ENCODE measurements around the gene SEZ6L2.
"Not testable (repeated sequence)": the region's sequence is repeated elsewhere in the genome, so short reads cannot be mapped to it uniquely, and the experiment has no call there.

The SEZ6L2 gene

DNA sequence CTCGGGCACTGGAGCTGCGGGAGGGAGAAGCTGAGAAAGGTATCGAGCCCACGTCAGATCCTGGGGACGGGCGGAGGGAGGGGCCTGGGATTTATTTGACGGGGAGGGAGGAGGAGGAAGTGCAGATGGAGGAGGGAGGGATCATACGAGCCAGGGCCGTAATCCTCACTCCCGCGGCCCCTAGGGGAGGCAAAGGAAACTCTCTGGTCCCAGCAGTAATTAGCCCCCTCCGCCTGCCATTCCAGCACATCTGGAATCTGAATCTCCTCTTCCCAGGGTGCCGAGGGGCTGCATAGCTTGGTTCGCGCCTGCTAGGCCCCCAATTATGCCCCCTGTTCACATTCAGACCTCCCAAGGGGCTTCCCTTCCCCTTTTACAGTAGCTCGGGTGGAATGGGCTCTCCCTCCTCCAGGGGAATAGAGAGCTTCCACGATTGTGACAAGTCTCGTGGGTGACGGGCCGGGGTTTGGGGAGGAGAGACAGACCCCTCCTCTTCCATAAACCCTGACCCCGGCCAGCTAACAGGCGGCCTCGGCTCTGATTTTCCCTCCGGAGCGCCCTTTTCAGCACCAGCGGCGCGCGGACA, at the start of gene SEZ6L2:
TSS of gene SEZ6L2 (minus strand) at position 35 of the 586 bp plus-strand sequence. CDS start 531 bp downstream, outside the sequence.
- DNase-seq = peak; percentile 97

DNA sequence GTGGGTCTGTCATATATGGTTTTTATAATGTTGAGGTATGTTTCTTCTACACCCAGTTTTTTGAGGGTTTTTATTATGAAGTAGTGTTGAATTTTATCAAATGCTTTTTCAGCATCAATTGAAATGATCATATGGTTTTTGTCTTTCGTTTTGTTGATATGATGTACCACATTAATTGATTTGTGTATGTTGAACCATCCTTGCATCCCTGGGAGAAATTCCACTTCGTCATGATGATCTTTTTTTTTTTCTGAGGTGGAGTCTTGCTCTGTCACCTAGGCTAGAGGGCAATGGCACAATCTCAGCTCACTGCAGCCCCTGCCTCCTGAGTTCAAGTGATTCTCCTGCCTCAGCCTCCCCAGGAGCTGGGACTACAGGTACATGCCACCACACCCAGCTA, 48.5 kb upstream of the SEZ6L2 start:
- DNase-seq = no peak

DNA sequence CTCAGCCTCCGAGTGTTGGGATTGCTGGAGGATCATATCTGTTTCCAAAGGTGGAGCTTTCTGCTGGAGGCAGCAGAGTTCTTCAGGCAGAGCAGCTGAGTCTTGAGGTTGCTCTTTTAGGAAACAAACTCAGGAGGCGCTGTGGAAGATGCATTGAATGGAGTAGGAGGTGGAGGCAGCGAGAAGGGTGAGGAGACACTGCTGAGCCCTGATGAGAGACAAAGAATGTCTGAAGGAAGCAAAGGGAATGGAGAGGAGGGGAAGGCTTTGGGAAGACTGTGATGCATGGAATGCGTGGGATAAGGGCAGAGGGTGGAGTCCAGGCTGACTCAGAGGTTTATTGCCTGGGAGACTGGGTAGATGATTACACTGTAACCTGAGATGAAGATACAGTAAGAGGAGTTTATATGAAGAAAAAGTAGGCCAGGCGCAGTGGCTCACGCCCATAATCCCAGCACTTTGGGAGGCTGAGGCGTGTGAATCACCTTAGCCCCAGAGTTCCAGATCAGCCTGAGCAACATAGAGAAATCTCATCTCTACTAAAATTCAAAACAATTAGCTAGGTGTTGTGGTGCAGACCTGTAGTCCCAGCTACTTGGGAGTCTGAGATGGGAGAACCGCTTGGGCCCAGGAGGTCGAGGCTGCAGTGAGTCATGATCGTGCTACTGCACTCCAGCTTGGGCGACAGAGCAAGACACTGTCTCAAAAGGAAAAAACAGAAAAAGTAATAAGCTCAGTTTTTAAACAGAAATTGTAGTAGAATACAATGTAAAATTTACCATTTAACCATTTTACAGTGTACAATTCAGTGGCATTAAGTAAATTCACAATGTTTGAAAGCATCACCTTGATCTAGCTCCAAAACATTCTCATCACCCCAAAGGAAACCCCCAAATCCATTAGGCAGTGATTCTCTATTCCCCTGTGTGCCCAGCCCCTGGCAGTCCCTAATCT, 44.8 kb upstream of the SEZ6L2 start:
- DNase-seq = peak; percentile 71

DNA sequence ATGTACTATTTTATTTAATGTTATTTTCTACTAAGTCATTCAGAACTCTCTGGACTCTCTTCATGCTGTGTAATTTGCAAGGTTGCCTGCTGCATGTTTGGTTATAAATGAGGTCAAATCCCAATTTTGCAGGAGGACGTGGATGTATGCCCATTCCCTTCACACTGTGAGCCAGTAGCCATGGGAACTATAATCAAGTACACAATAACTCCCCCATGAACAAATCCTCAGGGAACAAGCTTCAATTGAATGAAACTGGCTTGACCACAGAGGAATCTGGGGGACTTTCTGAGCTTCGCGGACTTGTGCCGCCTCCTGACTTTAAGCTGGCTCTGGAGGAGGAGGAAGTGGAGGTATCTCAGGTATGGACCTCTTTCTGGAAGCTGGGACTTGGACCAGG, 41.3 kb upstream of the SEZ6L2 start:
- no peak for DNase-seq

DNA sequence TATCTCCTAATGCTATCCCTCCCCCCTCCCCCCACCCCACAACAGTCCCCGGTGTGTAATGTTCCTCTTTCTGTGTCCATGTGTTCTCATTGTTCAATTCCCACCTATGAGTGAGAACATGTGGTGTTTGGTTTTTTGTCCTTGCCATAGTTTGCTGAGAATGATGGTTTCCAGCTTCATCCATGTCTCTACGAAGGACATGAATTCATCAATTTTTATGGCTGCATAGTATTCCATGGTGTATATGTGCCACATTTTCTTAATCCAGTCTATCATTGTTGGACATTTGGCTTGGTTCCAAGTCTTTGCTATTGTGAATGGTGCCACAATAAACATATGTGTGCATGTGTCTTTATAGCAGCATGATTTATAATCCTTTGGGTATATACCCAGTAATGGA, 32.4 kb upstream of the SEZ6L2 start:
- DNase-seq = not testable (repeated sequence)

DNA sequence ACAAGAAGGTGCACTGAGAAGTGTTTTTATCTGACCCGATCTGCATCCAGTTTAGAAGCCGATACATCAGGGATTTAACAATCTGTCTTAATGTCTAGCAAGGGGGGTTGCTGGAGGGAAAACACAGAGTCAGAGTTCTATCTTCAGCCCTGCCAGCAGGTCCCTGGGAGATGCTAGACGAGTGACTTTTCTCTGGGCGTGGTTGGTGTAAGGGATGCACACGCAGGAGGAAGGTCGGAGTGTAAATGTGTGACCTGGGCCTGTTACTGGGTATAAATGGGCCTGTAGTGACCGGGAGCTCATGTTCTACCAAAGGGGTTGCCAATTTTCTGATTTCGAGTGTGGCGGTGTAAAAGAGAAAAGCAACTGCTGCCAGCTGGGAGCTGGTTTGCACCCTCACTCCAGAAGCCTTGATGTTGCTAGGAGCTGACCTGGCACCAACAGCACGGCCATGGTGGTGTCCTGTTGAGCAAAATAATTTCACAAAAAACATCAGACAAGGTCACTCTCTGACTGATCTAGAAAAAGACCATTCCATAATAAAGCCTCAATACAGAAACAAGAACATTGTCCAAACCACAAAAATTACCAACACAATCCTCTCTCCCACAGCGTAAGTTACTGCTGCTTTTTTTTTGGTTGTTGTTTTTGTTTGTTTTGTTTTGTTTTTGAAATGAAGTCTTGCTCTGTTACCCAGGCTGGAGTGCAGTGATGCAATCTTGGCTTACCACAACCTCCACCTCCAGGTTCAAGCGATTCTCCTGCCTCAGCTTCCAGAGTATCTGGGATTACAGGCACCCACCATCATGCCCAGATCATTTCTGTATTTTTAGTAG, 27.9 kb upstream of the SEZ6L2 start:
- no peak for DNase-seq

DNA sequence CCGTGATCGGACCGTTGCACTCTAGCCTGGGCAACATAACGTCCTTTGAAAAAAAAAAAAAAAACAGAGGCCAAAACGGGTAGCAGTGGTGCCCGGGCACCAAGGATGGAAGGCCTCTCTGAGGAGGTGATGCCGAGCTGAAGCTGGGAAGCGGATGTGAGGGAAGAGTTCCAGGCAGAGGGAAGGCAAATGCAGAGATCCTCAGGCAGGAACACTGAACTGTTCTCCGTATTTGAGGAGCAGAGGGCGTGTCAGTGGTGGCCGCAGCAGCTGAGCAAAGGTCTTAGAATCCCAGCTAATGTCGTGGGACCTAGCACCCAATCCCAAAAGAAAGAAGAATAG, 27.3 kb upstream of the SEZ6L2 start:
- DNase-seq = peak; percentile 52

DNA sequence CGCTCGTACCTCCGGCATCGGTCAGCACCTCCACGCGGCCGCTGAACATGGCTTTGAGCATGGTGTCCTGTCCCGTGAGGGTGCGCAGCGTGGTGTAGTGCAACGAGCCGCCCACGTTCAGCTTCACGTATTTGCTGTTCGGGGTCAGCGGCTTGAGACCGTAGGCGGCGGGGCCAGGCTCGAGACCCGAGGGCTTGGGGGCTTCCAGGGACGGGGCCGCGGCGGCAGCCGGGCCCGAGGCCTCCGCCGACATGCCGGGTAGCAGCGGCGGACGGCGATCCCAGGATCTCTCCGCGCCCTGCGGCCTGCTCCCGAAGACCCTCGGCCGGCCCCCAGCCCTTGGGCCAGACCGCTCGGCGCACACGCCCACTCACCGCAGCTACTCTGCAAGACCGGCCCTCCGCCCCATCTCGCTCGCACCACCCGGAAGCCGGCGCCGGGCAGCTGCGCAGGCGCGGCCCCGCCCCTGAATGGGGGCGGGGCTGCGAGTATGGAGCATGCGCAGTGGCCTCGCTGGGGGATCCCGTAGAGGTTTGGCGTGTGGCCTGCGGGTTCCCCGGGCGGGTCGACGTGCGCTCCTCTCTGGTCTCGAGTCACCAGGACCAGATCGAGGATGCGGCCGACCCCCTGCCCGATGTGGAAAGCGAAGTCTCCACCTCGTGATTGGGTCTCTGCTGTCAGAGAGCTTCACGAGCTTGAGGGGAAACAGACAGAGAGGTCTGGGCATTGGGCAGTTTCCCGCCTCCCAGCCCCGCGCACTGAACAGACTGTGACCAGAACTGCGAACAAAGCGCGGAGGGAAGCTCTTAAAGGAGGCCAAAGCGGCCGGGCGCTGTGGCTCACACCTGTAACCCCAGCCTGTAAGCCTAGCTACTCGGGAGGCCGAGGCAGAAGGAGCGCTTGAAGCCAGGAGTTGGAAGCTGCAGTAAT, 26.7 kb upstream of the SEZ6L2 start, which contains the start of gene KCTD13:
TSS of gene KCTD13 (minus strand) at position 446 of the 930 bp plus-strand sequence. CDS start at position 253, 193 bp downstream.
- DNase-seq = peak; percentile 80

DNA sequence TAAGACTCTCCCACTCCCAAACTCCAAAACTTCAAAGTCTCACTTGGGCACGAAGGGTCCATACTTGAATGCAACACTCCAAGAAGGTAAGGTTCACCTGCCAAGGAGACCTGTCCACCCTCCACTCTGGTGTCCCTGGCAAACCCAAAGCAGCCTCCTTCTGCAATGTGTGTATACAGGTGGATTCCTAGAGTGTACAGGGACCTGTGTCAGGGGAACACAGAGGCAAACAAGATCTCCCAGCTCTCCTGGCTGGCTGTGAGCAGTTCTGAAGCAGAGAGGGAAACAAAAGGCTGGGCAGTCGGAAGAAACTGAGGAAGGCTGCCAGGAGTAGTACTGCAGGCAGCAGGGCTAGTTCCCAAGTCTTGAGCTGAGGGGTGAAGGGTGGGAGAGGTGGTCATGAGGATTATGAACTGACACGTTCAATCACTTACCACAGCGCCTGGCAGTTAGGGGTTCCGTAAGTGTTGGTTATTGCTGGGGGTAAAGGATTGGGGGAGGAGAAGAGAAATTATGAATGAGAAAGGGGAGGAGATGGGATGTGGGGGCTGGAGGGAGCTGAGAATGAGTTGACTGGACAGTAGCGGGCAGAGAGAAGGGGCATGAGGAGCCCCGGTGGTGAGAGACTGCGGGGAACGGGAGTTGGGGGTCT, 25.9 kb upstream of the SEZ6L2 start:
- DNase-seq = no peak

DNA sequence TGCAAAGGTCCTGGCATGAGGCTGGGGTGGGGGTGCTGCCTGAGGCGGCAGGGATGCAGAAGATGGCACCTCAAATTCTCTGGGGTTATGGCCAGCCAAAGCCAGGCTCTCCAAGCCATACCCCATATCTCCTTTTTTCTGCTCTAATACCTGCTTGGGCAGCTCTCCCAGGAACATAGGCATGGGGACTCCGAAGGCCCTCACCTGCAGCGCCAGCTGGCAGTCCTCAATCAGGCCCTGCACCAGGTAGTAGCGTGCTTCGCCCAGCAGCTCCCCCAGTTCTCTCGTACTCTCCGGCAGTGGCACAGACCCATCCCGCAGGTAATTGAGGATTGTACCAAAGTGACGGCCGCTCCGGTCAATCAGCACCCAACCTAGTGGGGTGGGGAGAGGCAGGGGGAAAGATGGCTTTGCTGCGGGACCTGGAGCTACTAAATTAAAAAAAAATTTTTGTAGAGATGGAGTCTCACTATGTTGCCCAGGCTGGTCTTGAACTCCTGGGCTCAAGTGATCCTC, 23.7 kb upstream of the SEZ6L2 start:
- DNase-seq = no peak

DNA sequence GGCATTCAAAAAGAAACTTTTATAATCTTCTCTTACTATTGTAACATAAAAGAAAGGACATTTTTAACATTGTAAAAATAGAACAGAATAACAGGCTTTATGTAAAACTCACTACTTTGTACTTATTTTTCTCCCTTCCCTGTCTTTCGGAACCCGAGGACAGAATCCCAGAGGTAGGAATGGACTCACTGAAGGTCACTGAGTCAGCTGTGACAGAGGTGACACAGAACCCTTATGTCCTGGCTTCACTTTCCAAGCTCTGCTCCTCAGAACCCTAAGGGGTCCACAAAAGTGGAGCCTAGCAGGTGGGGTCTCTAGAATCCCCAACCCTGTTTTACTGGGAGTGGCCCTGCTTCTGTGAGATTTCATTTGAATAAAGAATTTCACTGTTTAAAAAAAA, 23.0 kb upstream of the SEZ6L2 start:
- no peak for DNase-seq

DNA sequence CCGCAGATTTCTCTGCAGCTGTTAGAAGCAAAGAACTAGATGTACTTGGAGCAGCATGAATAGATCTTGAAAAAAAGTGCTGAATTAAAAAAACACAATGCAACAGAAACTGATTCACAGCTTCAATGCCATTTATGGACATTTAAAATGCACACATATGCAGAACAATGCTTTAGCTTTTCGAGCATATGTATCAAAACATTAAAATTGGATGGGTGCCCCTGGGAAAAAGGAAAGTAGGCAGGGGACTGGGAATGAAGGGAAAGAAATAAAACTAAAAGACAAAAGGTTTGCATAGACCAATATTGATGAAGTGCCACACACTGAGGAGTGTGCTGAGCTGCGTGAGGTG, 21.7 kb upstream of the SEZ6L2 start:
- DNase-seq = no peak

DNA sequence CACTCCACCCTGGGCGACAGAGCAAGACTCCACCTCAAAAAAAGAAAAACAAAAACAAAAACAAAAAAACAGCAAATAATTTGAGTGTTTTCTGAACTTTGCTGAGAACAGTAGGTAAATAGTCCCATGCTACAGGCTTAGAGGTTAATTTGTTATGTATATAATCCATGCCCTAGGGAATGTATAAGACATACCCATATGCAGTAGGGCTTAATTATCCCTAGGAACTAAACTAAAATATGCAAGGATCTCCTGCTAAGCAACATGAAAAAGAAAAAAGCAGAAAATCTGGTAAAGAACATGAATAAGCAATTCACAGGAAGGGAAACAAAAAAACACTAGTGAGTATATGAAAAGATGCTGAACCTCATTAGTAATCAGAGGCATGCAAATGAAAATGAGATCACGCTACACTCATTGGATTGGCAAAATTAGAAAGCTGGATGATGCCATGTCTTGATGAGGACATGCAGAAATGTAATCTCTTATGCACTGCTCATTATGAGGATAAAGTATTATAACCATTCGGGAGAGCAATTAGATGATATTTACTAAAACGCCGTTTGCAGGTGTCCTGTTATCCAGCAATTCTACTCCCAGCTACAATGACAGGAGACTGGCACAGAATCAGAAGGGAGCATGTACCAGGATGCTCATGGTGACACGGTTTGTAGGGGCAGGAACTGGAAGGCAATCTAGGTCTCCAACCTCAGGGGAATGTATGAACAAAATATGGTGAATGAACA, 21.1 kb upstream of the SEZ6L2 start:
- DNase-seq = no peak

DNA sequence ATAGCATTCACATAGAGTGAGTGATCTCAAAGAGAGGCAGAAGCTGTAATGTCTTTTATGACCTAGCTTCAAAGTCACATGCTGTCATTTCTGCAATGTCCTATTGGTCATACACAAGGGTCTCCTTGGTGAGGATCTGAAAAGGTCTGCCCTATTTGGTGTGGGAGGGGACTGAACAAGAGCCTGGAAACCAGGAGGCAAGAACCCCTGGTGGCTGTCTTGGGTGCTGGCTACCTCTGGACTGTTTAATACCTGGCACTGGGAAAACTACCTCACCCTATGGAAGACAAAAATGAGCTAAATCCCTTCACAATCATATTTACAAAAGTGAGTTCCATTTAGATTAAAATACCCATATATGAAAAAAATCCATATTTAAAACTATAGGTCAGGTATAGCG, 17.6 kb upstream of the SEZ6L2 start:
- no peak for DNase-seq

DNA sequence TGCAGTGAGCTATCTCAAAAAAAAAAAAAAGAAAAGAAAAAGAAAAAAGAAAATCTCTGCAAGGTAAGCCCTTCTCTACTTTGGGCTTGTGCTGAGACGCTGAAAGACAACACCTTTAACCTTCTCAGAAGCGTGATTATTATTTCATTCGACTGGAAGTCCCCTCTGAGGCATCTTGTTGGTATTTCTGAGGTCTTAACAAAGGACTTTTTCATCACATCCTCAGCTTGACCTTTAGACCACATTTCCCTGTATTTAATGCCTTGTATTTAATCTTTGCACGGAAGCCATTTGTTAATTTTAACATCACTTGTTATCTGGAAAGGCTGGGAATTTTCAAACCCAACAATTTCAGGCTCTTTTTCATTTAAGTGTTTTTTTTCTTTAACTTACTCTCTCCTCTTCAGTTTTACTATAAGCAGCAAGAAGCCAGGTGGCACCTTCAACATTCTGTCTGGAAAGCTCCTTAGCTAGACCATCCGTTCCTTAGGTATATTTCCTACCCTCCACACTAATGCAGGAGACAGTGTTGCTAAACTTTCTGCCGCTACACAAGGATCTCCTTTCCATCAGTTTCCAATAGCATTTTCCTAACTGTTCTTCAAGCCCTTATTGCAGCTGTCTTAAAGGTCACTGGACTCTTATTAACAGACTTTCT, 16.4 kb upstream of the SEZ6L2 start:
- no peak for DNase-seq

DNA sequence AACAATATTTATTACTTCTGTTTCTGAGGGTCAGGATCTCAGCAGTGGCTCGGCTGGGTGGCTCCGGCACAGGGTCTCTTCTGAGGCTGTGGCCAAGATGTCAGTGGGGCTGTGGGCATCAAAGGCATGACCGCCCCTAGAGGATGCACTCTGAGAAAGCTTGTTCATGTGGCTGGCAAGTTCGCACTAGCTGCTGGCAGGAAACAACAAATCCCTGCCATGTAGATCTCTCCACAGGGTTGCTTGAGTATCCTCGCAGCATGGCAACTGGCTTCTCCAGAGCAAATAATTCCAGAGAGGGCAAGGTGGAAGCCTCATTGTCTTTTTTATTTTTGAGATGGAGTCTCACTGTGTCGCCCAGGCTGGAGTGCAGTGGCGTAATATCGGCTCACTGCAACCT, 14.2 kb upstream of the SEZ6L2 start:
- DNase-seq = no peak

DNA sequence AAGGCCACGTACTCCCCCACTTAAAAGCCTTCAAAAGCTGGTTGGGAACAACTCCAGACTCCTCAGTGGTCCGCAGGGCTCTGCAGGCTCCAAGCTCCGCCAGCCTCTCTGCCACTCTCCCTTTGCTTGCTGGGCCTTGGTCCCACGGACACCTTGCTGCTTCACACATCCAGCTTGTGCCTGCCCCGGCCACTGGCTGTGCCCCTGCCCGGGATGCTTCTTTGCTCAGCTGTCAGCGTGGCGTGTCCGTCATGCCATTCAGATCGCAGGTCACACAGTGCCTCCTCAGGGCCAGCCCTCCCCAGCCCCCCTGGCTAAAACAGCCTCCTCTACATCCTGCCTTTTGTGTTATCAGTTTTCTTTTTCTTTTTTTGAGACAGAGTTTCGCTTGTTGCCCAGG, 12.7 kb upstream of the SEZ6L2 start:
- DNase-seq = no peak

DNA sequence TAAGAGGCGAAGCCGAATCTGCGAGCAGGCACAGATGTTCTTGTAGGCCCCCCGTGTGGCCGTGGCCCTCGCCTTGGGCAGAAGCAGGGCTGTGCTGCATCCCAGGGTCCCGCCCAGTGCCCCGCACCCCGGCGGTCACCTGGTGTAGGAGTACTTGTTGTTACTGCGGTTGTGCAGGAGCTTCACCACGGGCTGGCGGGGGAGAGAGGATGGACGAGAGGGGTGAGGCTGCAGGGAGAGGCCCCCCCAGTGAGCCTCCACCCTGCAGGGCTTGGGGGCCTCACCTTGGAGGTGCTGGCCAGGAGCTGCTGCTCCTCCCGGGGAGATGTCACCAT, 12.3 kb upstream of the SEZ6L2 start:
- DNase-seq = no peak

DNA sequence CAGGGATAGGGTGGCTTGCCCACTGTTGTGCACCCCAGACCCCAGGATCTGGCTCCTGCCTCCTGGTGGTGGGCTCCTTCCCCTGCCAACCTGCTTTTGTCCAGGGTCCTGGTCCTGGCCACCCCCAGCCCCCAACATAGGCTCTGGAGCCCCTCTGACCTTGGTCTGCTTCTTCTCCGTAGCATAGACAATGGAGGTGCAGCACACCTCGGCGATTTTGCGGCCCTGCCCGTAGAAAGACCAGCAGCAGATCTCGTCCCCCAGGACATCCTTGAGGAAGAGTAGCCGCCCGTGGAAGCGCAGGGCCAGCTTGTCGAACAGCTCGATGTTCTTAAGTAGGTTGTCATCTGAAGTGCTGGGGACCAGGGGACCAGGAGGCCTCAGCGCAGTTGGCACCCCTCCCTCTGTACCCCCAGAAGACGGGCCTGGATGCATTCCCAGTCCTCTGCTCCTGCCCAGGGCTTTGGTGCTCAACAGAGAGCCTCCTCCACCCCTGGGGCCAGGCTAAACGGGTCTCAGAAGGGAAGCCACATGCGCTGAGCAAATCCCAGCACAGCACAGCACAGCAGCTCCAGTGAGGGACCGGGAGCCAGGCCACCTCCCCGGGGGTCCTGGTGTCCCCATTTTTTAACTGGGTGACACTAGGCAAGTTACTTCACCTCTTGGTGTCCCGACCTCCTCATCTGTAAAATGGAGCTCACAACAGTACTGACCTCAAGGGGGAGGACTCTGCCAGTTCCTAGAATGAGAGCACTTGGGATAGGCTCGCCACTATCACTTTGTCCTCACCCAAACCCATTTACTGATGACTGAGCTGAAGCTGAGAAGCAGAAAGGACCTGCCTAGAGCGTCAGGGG, 11.7 kb upstream of the SEZ6L2 start:
- no peak for DNase-seq
